ENCODE data around the gene UNC93B1.

DNA sequence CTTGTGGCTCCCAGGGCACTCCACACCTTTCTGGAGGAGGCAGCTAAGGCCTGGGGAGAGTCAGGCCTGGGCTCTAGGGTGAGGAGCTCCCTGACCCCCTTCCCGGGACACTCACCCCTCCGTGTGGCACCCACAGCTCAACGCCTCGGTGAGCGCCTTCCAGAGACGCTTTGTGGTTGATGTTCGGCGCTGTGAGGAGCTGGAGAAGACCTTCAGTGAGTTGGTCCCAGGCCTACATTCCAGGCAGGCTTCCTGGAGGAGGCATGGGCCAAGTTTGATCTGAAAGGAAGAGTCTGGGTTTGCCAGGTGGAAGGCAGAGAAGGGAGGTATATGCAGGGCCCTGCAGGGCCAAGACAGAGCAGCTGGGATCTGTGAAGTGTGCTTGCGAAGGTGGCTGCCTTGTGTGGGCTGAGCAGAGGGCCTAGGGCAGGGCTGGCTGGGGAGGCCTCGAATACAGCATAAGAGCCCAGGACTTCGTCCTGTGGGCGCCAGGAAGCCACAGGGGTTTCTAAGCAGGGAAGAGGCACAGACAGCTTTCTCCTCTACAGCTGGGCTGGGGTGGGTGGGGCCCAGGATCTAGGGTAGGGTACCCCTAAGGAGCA lies 37.8 kb upstream of the UNC93B1 start:
- TF ChIP-seq, protein P1, sequence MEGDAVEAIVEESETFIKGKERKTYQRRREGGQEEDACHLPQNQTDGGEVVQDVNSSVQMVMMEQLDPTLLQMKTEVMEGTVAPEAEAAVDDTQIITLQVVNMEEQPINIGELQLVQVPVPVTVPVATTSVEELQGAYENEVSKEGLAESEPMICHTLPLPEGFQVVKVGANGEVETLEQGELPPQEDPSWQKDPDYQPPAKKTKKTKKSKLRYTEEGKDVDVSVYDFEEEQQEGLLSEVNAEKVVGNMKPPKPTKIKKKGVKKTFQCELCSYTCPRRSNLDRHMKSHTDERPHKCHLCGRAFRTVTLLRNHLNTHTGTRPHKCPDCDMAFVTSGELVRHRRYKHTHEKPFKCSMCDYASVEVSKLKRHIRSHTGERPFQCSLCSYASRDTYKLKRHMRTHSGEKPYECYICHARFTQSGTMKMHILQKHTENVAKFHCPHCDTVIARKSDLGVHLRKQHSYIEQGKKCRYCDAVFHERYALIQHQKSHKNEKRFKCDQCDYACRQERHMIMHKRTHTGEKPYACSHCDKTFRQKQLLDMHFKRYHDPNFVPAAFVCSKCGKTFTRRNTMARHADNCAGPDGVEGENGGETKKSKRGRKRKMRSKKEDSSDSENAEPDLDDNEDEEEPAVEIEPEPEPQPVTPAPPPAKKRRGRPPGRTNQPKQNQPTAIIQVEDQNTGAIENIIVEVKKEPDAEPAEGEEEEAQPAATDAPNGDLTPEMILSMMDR (IDR thresholded peaks at IDR 0.05; ENCODE audit: borderline replicate concordance, extremely low read depth, low read length, poor library complexity, severe bottlenecking): no peak
- no peak for TF ChIP-seq EZH2 (IDR thresholded peaks at IDR 0.05; ENCODE audit: borderline replicate concordance, low read depth, low read length, severe bottlenecking)

Data from DND-41 (cell line).